Measurements from ENCODE around the gene MYRIP. TPM values are rescaled to one million over a fixed set of nuclear protein-coding genes. Genes with fewer than 3 reads are reported as not detected.

MYRIP gene
- total and polyA plus RNA-seq, 10 of the 15 experiments (the other 5 are each of a cell fraction or from before 2014, with no cell fraction given): 0.03 to 0.08 (median 0.04) TPM; not detected in 6

DNA sequence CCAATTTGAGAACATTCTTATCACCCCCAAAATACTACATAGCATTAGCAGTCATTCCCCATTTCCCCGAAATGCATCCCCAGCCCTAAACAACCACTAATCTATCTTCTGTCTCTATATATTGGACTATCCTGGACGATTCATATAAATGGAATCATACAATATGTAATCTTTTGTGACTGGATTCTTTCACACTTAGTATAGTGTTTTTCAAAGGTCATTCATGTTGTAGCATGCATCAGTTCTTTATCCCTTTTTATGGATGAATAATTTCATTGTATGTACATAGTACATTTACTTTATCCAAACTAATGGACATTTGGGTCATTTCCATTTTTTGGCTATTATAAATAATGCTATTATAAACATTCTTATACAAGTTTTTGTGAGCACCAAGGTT is 472.6 kb downstream of the MYRIP start:
- H3K4me2 ChIP-seq (ENCODE audit: control insufficient read depth, insufficient read depth): no peak overlapping the region
- intact Hi-C loops (cut with micrococcal nuclease; ENCODE audit: unreplicated experiment): no loop called here

More for the DNA sequence above, 472.6 kb downstream of the MYRIP start:
- Histone ChIP-seq H3K79me2 (ENCODE audit: control insufficient read depth, insufficient read depth, low read length) (no peaks in the 10 kb centered on the region), H2AFZ (ENCODE audit: control insufficient read depth, low read depth, low read length) (no peak overlapping the region), H3K27ac (ENCODE audit: control insufficient read depth, insufficient read depth) (no peak overlapping the region), H3K27me3 (replicated peaks in 1 of 2; ENCODE audit: control insufficient read depth in 2 of 2, insufficient read depth in 2 of 2, low read length in 1 of 2) (no peaks in the 10 kb centered on the region), H4K20me1 (ENCODE audit: control insufficient read depth, insufficient read depth) (no peaks in the 10 kb centered on the region), H3K9ac (ENCODE audit: control insufficient read depth, insufficient read depth, low read length) (no peak overlapping the region), H3K9me3 (replicated peaks; ENCODE audit: control insufficient read depth, insufficient read depth, low read length) (no peaks in the 10 kb centered on the region), H3K4me1 (ENCODE audit: control insufficient read depth, insufficient read depth, low read length) (no peaks in the 10 kb centered on the region), H3K4me3 (no peak overlapping the region), H3K36me3 (ENCODE audit: control insufficient read depth in 2 of 2, insufficient read depth in 2 of 2, low read length in 1 of 2) (no peaks in the 10 kb centered on the region)
- FAIRE-seq (no peak), ATAC-seq (no peak), DNase-seq (ENCODE audit: low read depth, low spot score) (no peak)
- WGBS (ENCODE audit: insufficient coverage, insufficient replicate concordance, low lambda C conversion rate, missing lambda C conversion rate): 17% methylated on average over 2 of the region's 2 CpGs
- POLR2A ChIA-PET: no interaction called here
- no peak for TF ChIP-seq BRCA1 (IDR thresholded peaks at IDR 0.05; ENCODE audit: low read depth, low read length)
- no peak for TF ChIP-seq RAD51 (IDR thresholded peaks at IDR 0.05)
- TF ChIP-seq SIX5 (IDR thresholded peaks at IDR 0.05; ENCODE audit: low read depth, low read length, severe bottlenecking): no peak
- no peak for TF ChIP-seq PAX8 (IDR thresholded peaks at IDR 0.05)
- TF ChIP-seq YY1 (IDR thresholded peaks at IDR 0.05; ENCODE audit: low read depth, low read length): no peak
- TF ChIP-seq MLLT1 (IDR thresholded peaks at IDR 0.05): no peak
- TF ChIP-seq NR2C1 (IDR thresholded peaks at IDR 0.05): no peak
- no peak for TF ChIP-seq NRF1 (conservative IDR thresholded peaks at IDR 0.05; ENCODE audit: low read depth, low read length)
- TF ChIP-seq CREB1 (IDR thresholded peaks at IDR 0.05; ENCODE audit: low read depth): no peak
- no peak for TF ChIP-seq CEBPZ (IDR thresholded peaks at IDR 0.05; ENCODE audit: low read depth, low read length)
- TF ChIP-seq ATF2 (IDR thresholded peaks at IDR 0.05; ENCODE audit: low read length): no peak
- no peak for TF ChIP-seq CREM (IDR thresholded peaks at IDR 0.05; ENCODE audit: low read depth)
- no peak for TF ChIP-seq STAT1 (conservative IDR thresholded peaks at IDR 0.05)
- TF ChIP-seq IRF4 (IDR thresholded peaks at IDR 0.05; ENCODE audit: low read depth, low read length): no peak
- no peak for TF ChIP-seq MEF2A (IDR thresholded peaks at IDR 0.05; ENCODE audit: insufficient read depth, low read depth, low read length)
- TF ChIP-seq, protein P1, sequence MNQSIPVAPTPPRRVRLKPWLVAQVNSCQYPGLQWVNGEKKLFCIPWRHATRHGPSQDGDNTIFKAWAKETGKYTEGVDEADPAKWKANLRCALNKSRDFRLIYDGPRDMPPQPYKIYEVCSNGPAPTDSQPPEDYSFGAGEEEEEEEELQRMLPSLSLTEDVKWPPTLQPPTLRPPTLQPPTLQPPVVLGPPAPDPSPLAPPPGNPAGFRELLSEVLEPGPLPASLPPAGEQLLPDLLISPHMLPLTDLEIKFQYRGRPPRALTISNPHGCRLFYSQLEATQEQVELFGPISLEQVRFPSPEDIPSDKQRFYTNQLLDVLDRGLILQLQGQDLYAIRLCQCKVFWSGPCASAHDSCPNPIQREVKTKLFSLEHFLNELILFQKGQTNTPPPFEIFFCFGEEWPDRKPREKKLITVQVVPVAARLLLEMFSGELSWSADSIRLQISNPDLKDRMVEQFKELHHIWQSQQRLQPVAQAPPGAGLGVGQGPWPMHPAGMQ (IDR thresholded peaks at IDR 0.05; ENCODE audit: borderline replicate concordance): no peak
- no peak for TF ChIP-seq SP1 (IDR thresholded peaks at IDR 0.05; ENCODE audit: low read depth, low read length)
- RAD21 ChIA-PET (ENCODE audit: unreplicated experiment): no interaction called here
- BruUV-seq (replicated peaks): no TSS peak
- in situ Hi-C loops (cut with MboI): no loop called here
- CTCF ChIA-PET: interaction anchor here (0.9 kb wide), 1 partner anchor 14 kb away, joined by 4 read pairs; no protein-coding TSS in a partner anchor
- SMC1A ChIA-PET (ENCODE audit: uncharacterized antibody, unreplicated experiment): no interaction called here

All from GM12878 (cell line).